ENCODE measurements around the gene EIF4E3.

The EIF4E3 gene

DNA sequence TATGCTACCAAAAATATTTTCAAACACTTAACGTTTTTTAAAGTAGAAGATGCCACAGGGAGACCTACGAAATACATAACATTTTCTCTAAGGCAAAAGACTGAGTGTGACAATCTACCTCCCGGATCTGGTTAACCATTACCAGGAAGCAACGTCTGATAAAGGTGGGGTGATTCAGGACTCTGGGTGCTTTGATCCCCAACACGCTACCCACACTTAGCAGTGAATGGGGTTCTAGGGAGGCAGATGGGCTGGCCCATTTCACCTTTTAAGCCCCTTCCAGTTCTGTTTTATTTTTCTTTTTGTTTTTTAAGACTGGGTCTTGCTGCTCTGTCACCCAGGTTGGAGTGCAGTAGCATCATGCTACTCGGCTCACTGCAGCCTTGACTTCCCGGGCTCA lies 39.5 kb downstream of the EIF4E3 start:
- DNase-seq, result no peak

DNA sequence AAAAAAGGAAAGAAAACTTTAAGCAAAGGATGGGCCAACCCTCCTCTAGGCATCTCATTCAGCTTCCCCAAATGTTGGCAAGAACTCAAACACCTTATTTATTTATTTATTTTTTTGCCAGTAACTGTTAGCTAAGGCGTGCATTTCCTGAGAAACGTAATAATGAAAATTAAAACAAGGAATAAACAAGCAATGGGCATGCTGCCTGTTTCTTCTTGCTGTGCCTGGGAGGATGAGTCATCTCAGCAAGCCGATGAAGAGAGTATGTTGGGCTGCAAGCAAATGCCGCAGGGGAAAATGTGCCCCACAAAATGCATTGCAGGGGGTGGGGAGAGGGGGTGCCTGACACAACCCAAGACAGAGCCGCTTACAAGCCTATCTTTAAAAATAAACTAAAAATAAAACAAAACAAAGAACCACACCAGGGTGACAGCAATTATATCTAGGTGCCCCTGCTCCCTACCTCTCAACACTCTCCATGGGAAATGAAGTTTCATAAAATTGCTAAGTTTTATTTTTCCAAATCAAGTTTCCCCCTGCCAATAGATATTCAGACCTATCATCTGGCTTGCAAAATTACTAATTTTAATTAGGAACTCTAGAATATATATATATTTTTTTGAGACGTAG lies 40.3 kb downstream of the EIF4E3 start:
- no peak for DNase-seq

DNA sequence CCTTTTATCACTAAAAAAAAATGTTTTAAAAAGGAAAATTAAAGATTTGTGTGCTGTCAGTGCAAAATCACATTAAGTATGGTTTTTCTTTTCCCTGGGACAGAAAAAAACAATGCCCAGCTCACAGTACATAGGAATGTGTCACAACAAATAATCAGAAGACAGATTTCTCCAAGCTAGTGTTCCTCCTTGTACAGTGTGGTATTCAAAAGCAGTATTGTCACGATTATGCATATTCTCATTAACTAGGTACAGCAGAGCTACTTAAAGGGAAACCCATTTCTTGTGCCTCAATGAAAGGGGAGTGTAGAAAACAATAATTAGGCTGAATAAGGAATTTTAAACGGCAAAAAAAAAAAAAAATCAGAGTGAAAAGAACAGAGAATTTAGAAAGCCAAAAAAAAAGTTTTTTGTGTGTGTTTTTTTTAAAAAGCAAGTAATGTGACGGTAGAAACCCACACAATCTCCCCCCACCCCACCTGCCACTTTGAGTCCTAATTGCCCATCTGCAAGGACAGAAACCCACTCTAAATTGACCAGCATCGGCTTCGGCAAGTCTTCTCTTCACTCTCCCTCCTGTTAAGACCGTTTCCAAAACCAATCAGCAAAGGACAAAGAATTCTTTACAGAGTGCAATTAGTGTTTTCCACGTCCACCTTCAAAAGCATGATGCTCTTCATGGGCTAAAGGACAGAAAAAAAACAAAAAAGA lies 41.0 kb downstream of the EIF4E3 start:
- DNase-seq, result no peak

DNA sequence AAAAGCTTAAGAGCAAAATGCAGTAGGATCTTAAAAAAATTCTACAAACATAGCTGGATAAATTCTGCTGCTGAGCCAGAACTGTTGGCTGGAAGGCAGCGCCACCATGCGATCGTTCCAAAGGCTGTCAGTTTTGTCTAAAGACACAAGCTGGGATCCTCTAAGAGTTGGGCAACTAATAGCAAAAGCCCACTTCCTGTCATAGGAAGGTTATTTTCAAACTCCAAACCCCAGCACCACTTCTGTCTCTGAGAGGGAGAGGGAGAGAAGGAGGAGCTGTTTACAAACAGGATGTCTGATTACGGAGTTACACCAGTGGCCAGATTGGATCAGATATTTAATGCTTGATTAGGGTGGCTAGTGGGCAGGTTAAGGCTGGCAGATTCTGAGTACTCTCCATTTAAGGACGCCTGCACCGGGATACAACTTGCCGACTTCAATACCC lies 44.0 kb downstream of the EIF4E3 start:
- DNase-seq, result no peak

DNA sequence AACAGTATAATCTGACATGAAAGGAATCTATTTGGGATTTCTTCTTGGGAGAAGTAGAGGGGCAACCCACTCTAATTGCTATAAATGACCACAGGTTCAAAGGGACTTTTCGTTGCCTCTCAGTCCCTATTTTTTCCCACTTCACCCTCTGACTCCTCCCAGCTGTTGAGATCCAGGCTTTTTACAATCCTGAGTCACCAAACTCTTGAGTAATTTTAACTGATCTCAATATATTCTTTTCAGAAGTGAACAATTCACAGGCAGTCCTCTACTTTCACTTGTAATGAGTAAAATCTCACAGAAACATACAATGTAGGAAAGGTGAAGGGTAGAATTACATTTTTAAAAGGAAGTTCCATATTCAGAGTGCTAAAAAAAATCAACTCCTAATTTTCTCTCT lies 44.6 kb downstream of the EIF4E3 start:
- no peak for DNase-seq

DNA sequence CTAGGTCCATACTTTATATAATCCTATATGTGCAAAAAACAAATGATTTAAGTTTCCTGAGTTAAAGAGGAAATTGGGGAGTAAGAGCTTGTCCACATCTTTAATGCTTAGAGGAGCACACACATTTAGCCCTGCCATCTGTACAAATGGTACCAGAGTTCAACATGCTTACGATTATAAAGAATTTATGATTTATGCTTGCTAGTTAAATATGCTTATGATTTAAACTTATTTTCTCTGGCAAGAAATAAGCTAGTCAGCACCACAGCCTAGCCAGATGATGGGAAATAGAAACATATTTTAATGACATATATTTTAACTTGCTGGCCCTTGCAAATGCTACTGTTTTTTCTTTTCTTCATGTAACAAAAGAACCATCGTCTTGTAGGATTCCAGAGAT lies 48.3 kb downstream of the EIF4E3 start:
- DNase-seq, result no peak

DNA sequence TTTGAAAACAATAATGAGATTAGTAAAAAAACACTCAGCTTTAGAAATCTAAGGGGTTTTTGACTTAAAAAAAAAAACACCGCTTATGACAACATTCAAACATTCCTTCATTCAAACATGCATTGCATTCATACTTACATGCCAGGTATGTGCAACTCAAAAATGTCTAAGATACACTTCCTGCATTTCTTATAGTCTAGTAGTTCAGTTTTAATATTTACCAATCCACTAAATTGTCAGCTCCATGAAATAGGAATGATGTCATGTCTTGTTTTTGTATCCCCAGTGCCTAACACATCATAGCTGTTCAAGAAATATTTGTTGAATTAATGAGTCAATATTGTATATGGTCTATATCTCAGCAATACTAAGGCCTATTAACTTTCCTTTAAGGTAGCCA lies 51.7 kb downstream of the EIF4E3 start:
- no peak for DNase-seq

DNA sequence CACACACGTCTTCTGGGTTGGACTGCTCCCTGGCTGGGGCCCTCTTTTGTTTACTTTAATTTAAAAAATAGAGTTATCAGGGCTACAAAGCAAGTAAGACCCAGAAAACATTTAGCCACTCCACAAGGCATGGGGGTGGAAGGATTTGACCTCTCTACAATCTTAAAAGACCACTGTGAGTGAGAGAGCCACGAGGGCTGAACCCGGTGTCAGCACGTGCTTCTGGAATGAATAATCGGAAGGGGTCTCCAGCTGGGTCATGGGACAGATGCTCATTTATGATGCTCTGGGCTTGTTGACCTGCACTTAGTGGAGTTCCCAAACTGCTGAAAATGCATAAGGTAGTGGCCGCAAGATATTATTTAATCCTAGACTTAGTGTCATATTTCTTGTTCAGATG lies 52.4 kb downstream of the EIF4E3 start:
- no peak for DNase-seq

DNA sequence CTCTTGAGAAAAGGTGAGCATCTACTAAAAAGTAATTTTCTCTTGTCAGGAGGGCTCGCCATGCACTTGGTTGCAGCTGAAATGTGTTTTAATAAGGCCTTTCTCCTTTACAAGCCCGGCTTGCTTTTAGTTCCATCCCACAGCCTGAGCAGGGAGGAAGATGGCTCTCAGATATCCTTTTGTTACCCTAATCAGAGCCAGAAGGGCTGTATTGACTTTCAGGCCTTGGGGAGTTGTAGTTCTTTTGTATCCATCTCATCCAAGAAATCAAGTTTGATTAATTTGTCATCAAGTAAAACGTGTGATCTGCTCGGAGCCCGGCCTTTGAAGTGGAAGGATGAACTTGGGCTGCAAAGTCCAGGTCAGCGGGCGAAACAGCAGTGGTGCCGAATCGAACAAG lies 52.9 kb downstream of the EIF4E3 start:
- DNase-seq, result peak; percentile 10

DNA sequence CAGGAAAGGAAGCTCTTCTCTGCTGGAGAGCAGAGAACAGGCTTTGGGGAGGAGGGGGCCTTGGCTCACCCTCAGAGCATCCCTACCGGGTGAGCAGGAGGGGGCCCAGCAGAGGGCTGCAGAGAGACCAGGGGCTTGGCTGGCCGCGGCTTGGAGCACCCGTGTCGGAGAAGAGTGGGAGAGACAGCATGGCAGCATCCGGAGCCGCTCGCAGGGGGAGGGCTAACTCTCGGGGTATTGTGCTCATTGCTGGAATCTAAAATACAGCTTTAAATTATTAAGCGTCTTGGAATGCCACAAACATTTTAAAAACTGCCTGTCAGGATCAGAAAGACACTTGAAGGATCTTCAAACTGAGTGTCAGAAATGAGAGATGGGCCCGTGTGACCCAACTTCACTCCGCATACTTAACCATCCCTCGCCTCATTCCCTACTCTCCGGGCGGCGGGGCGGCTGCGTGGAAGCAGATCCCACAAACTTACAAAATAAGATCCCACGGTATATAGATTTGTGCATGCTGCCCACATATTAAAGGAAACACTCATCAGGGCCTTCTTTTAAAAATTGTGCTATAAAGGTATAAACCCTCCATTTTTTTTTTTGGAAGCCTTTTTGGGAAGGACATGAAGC lies 53.9 kb downstream of the EIF4E3 start:
- no peak for DNase-seq

DNA sequence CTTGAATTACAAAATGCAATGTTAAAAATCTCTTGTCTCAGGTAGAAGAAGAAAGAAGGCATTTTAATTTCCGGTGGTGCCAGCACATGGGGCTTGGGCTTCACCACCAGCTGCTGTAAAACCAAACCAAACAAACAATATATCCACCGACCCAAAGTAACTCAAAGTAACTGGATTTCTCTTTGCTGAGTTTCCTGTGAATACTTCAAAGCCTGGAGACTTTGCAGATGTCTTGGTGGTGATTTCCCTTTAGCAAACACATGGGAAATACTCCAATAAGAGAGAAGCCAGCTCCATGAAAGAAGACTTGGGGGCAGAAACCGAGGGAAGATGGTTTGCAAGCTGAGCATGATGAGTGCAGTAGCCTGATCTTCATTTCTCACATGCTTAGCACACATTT lies 62.6 kb downstream of the EIF4E3 start:
- no peak for DNase-seq

DNA sequence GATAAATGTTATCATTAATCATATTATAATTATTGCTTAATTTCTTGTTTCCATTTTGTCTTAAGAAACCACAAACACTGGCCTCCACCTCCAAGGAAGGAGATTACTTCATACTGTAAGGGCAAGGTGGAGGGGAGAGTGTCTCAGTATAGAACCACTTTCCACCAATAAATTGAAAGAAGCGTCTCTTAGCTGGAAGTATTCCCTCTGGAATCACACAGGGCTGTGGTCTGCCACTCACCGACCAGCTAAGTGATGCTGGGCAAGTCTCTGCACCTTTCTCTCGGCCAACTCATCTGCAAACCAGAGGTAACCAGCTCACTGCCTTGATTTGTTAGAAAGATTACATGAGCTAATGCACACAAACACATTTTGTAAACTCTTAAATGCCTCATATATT lies 63.1 kb downstream of the EIF4E3 start:
- DNase-seq, result no peak

DNA sequence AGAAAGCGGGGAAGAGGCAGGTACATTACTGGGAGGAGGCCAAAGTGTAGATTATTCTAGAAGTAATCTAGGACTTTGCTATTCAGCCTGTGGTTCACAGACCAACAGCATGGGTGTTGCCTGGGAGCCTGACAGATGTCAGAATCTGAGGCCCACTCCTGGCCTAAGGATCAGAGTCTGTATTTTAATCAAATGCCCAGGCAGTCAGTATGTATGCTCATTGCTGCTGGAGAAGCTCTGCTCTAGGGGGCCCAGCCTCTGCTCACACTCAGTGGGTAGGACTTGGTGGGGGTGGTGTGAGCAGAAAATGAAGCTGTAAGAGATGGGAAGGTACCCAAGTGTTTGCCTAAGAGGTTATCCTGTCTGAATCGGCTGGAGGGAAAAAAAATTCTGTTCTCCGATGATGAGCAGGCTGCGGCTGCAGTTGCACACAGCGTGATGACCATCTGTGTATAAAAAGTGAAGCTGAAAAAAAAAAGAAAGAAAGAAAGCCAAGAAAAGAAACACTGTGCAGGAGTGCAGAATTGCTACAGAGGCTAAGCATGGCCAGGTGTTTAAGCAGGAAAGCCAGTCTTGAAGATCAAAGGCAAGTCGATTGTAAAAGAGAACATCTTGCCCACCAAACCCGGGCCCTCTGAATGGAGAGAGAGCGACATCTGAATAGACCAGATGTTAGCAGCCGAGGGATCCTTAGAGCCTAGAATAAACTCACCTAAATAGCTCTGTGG lies 65.2 kb downstream of the EIF4E3 start:
- peak; percentile 25 for DNase-seq

DNA sequence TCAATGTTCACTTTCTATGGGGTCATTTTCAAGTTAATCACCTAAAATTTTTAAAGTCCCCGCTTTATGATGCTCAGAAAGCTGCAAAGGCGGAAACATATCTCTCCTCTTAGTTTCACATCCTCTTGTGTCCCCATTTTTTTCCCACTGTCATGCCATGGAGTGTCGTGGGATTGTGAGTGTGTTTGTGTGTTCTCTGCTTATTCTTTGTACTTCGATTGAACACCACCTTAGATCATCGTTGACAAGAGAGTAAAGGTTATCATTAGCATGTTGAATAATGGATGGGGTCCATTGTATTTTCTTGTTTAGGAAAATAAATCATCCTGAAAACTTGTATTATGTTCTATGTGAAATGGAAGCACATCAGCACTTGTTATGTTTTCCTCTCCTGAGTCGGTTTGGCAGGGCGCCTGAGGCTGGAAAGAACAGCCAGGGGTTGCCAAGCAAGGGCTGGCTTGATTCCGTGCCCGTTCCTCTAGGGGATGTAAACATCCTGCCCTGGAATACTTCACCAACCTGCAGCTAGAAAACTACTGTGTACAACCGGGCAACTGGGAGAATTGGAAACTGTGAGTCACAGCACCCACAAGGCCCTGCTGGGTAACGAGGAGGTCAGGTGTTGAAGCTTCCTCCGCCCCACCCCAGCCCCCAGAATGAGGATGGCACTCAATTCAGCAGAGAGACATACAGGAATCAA lies 67.2 kb downstream of the EIF4E3 start:
- DNase-seq, result peak; percentile 75

DNA sequence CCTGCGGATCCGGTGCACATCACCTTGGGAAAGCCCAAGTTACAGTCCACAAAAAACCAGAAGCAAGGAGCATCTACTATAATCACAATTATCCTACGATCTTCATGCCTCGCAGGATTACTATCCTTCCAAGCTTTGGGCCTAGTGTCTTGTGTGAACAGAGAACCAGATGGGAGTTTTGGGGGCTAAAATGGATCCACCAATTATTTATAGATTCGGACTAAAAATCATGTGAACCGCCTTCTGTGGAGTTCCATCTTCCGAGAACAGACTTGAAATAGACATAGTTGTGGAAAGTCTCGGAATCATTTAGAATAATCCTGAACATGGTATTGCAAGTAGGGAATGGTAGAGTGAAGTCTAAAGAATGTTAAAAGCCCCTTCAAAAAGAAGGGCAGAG lies 70.1 kb downstream of the EIF4E3 start:
- DNase-seq, result no peak

DNA sequence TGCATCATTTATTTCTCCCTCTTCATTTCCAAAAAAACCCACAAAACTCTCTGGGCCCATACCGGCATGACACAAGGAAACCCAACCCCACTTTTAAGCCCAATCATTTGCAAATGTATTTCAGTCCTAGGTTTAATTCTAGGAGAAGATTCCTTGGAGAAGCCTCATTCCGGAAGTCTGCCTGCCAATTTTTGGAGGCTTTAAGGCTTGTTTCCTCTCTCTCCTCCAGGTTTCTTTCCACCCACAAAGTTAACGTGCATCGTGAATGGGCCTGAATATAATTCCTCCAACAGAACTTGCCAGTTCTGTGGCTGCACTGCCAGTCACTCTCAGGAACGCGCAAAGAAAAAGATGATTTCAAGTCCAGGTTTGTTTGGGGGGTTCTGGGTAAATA lies 71.8 kb downstream of the EIF4E3 start:
- DNase-seq, result no peak

DNA sequence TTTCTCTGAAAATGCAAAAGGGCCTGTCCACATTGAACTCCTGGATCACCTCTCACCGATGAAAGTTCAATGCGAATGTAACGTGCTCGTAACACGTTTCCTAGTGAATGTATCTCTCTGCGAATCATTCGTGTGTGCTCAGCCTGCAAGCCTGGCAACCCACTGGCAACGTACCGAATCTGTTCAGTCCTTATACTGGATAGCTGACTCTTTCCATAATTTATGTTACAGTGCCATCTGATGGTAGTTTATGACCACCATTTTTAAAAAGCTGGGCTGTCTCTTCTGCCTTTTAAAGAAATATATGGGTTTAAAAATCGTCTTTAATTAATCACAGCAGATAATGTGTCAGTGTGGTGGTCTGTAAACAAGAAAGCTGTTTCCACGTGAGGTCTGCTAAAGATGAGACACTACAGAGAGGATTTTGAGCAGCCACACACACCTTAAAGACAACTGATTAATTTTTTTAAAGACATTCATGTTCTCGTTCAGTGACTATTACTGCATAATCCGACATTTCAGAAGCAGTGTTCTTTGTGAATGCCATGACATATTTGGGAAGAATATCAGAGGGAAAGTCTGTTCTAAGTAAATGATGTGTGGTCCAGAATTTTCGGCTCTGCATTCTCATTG lies 72.3 kb downstream of the EIF4E3 start:
- DNase-seq, result peak; percentile 84

DNA sequence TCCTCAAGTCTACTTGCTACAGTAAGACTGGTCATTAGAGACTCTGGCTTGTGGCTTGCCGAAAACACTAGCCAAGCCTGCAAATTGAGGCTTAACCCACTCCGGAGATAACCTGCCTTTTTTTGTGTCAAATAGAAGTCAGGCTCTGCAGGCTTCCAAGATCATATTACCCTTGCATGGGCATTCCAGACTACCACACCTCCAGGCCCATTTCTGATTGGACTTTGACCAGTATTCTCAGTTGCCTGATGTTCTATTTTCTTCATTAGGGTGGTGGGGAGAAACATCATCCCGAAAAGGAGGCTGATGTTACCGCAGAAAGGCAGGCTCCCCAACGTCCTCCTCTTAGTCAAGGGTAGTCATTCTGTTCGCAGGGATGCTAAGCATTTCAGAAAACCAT lies 73.6 kb downstream of the EIF4E3 start:
- DNase-seq, result peak; percentile 46

DNA sequence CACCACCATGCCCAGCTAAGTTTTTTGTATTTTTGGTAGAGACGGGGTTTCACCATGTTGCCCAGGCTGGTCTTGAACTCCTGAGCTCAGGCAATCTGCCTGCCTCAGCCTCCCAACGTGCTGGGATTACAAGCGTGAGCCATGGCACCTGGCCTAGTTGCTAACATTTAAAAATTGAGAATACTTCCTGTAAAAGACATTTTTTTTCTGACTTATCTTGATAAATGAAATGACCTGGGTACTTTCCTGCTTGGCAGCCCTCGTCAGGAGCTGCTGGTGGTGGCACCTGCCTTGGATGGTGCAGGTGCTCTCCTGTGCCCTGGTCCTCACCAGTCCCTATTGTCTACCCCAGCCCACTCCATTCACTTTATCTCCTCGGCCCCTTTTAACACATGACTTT lies 74.8 kb downstream of the EIF4E3 start:
- no peak for DNase-seq

DNA sequence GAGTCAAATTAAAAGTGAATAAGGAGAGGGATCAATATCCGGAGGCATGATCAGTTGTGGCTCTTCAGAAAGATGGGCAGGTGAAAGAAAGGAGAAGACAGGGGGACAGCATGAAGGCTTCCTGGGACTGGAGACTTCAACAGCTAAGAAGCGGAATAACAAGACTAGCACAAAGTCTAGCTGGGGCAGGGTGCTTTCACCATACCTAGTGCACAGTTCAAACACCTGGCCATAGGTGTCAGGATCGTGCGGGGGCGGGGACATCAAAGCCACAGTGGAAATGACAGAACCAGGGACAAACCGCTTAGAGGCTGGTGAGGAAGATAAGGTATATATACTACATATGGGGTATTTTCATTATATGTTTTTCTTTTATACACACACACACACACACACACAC lies 75.4 kb downstream of the EIF4E3 start:
- peak; percentile 4 for DNase-seq

DNA sequence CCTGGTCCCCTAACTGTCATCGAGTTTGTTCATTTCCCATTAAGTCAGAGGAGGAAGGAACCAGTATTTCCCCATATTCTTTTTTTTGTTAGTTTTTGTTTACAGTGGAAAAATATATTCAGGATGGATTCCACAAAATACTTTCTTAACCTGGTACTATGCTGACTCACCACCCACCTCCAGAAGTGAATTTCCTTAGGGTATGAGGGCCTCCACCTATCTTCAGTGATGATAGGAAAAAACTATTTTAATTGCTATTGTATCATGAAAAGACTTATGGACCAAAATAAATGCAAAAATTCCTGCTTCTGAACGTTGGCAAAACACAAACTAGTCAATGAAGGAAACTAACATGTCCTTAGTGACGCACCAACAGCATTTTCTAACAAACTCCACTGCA lies 77.5 kb downstream of the EIF4E3 start:
- DNase-seq, result no peak

DNA sequence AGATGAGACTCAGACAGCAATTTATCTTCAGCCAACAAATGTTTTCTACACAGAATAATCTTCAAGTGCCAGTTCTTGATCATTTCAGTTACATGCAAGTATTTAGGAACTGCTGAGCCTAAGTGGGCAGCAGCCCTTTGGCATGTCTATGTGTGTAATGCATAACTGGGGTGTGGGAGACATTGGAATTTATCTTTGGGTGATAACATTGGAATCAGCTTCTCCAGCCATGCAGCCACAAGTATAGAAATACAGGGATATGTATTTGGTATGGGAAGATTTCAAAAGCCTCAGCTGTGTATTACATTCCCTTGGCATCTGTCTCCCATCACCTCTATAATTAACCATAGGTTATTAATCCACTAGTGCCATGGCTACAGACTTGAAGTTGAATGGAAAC lies 78.2 kb downstream of the EIF4E3 start:
- DNase-seq, result peak; percentile 44

DNA sequence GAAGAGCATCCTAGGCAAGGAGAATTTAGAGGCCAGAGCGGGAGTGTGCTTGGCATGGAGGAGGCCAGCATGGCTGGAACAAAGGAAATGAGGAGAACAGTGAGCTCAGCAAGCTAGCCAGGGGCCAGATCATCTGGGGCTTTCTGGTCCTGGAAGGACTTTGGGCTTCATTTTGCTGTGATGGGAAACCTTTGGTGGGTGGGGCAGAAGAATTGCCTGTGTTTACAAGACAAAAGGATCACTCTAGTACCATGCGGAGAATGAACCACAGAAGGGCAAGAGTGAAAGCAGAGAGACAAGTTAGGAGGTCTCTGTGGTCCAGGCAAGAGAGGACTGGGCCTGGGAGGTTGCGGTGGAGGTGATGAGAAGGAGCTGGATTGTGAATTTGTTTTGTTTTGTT lies 80.1 kb downstream of the EIF4E3 start:
- no peak for DNase-seq
